H1 (cell line): Measurements from ENCODE around the gene GAN. TPM values are rescaled to one million over a fixed set of nuclear protein-coding genes. Genes with fewer than 3 reads are reported as not detected.

Experiments
- CTCF ChIA-PET: fragments of 300-600 bp; sonication (Branson Sonifier 250); formaldehyde crosslinking; loops from one replicate; lab custom pipeline; 2021; ENCODE audit not compliant: partially characterized antibody; lab: Charles Lee
- POLR2A ChIA-PET: fragments of 300-600 bp; sonication (Branson Sonifier 250); formaldehyde crosslinking; loops from one replicate; lab custom pipeline; 2021; ENCODE audit warnings: inconsistent platforms; ENCODE audit not compliant: partially characterized antibody; lab: Charles Lee
- DNase-seq, 2 experiments: peaks; one replicate each; pipeline versions ENCODE4 v3.0.0 to v3.0.0-alpha.2; 2010 to 2022; ENCODE audit warnings: low spot score in 2 of 2, low read depth in 1 of 2, mixed read lengths in 1 of 2
- FAIRE-seq: peaks from 2 replicates; lab custom pipeline; 2011; peaks lifted over from hg19 to GRCh38; lab: Jason Lieb, UNC
- H2AFZ ChIP-seq: 2 replicates; pipeline ENCODE4 v1.8.1; 2012; ENCODE audit warnings: low read length, inconsistent platforms
- H2AK5ac ChIP-seq: 2 replicates; pipeline ENCODE4 v1.6.1; 2013; ENCODE audit warnings: low read depth, low read length
- H2BK120ac ChIP-seq: replicated peaks from 2 replicates; pipeline ENCODE3; 2013; ENCODE audit warnings: low read depth, low read length, inconsistent platforms
- H2BK12ac ChIP-seq: 2 replicates; pipeline ENCODE4 v1.6.1; 2013; ENCODE audit warnings: low read depth, low read length
- H2BK15ac ChIP-seq: 2 replicates; pipeline ENCODE4 v1.6.1; 2013; ENCODE audit warnings: low read length
- H2BK20ac ChIP-seq: 2 replicates; pipeline ENCODE4 v1.6.1; 2013; ENCODE audit warnings: low read length
- H2BK5ac ChIP-seq: 2 replicates; pipeline ENCODE4 v1.6.1; 2013; ENCODE audit warnings: low read depth, low read length
- H3K14ac ChIP-seq: 2 replicates; pipeline ENCODE4 v1.6.1; 2013; ENCODE audit warnings: inconsistent platforms; ENCODE audit not compliant: insufficient read length
- H3K18ac ChIP-seq: 2 replicates; pipeline ENCODE4 v1.6.1; 2013; ENCODE audit warnings: low read length; ENCODE audit errors: extremely low read depth
- H3K23ac ChIP-seq: 2 replicates; pipeline ENCODE4 v1.6.1; 2013; ENCODE audit warnings: inconsistent platforms; ENCODE audit not compliant: insufficient read length
- H3K23me2 ChIP-seq: 2 replicates; pipeline ENCODE4 v1.6.1; 2013; ENCODE audit warnings: low read depth, low read length
- H3K27ac ChIP-seq: 2 replicates; pipeline ENCODE4 v1.6.1; 2011; ENCODE audit warnings: low read depth, low read length, inconsistent platforms
- H3K27me3 ChIP-seq, 4 experiments: replicated peaks in 1 of 4; 1 replicate in 1 of 4; 2 replicates in 3 of 4; pipeline versions ENCODE4 v1.6.1 to v1.8.1; 2011 to 2013; ENCODE audit warnings: low read length in 3 of 4, mild to moderate bottlenecking in 3 of 4, inconsistent platforms in 2 of 4, mixed read lengths in 2 of 4, moderate library complexity in 1 of 4; ENCODE audit not compliant: control insufficient read depth in 3 of 4, insufficient read depth in 3 of 4; ENCODE audit errors: extremely low read depth in 1 of 4
- H3K36me3 ChIP-seq, 4 experiments: 2 replicates each; pipeline versions ENCODE4 v1.6.1 to v1.8.1; 2011 to 2013; ENCODE audit warnings: mild to moderate bottlenecking in 4 of 4, low read length in 3 of 4, moderate library complexity in 2 of 4, control low read depth in 1 of 4, inconsistent platforms in 1 of 4; ENCODE audit not compliant: insufficient read depth in 4 of 4, control insufficient read depth in 2 of 4
- H3K4ac ChIP-seq: replicated peaks from 2 replicates; pipeline ENCODE3; 2013; ENCODE audit warnings: low read length, low read depth, mixed read lengths, inconsistent platforms; ENCODE audit not compliant: insufficient read length
- H3K4me1 ChIP-seq, 4 experiments: replicated peaks in 1 of 4; 1 replicate in 1 of 4; 2 replicates in 3 of 4; pipeline versions ENCODE4 v1.6.1 to v1.8.1; 2011 to 2013; ENCODE audit warnings: low read length in 3 of 4, inconsistent platforms in 2 of 4, mixed read lengths in 1 of 4; ENCODE audit not compliant: insufficient read depth in 4 of 4, control insufficient read depth in 3 of 4
- H3K4me2 ChIP-seq, 2 experiments: 2 replicates each; pipeline versions ENCODE4 v1.6.1 to v1.8.1; 2011 to 2013; ENCODE audit warnings: low read depth in 2 of 2, low read length in 2 of 2, control low read depth in 1 of 2, inconsistent platforms in 1 of 2, mild to moderate bottlenecking in 1 of 2; ENCODE audit not compliant: insufficient read depth in 1 of 2
- H3K4me3 ChIP-seq, 4 experiments: fragments of 200-600, 300-600 bp in 1 of 4; sonication (generic), shearing (Covaris generic), sonication (Bioruptor Twin) in 1 of 4; 2 replicates each; pipeline versions ENCODE4 v1.5.1 to v1.8.1; 2011 to 2016; ENCODE audit warnings: low read length in 4 of 4, low read depth in 3 of 4, control low read depth in 2 of 4, inconsistent platforms in 2 of 4, mild to moderate bottlenecking in 2 of 4, mixed read lengths in 1 of 4, moderate library complexity in 1 of 4; ENCODE audit not compliant: insufficient read depth in 2 of 4; ENCODE audit errors: extremely low read depth in 1 of 4
- H3K56ac ChIP-seq: replicated peaks from 2 replicates; pipeline ENCODE3; 2013; ENCODE audit warnings: low read depth, mild to moderate bottlenecking, mixed read lengths, low read length, inconsistent platforms; ENCODE audit not compliant: insufficient read length
- H3K79me1 ChIP-seq: 2 replicates; pipeline ENCODE4 v1.6.1; 2013; ENCODE audit warnings: low read depth, low read length, control low read depth
- H3K79me2 ChIP-seq, 2 experiments: 2 replicates each; pipeline versions ENCODE4 v1.6.1 to v1.8.1; 2012 to 2013; ENCODE audit warnings: low read length in 2 of 2, mild to moderate bottlenecking in 2 of 2, inconsistent platforms in 1 of 2; ENCODE audit not compliant: insufficient read depth in 2 of 2, control insufficient read depth in 1 of 2
- H3K9ac ChIP-seq, 4 experiments: replicated peaks in 1 of 4; 1 replicate in 1 of 4; 2 replicates in 3 of 4; pipeline versions ENCODE4 v1.6.1 to v1.8.1; 2011 to 2013; ENCODE audit warnings: low read depth in 3 of 4, low read length in 3 of 4, control low read depth in 2 of 4, mild to moderate bottlenecking in 2 of 4, moderate library complexity in 2 of 4, inconsistent platforms in 1 of 4; ENCODE audit errors: extremely low read depth in 1 of 4
- H3K9me3 ChIP-seq, 2 experiments: 2 replicates each; pipeline versions ENCODE4 v1.6.1 to v1.8.1; 2012 to 2013; ENCODE audit warnings: mild to moderate bottlenecking in 2 of 2, moderate library complexity in 2 of 2, control low read depth in 1 of 2, inconsistent platforms in 1 of 2, low read depth in 1 of 2, low read length in 1 of 2, mixed read lengths in 1 of 2; ENCODE audit not compliant: insufficient read depth in 2 of 2
- H4K20me1 ChIP-seq, 2 experiments: replicated peaks in 1 of 2; 2 replicates each; pipeline versions ENCODE3 to v1.8.1; 2011 to 2013; ENCODE audit warnings: inconsistent platforms in 2 of 2, low read length in 2 of 2, mild to moderate bottlenecking in 1 of 2; ENCODE audit not compliant: insufficient read depth in 2 of 2, control insufficient read depth in 1 of 2
- H4K5ac ChIP-seq: 2 replicates; pipeline ENCODE4 v1.6.1; 2013; ENCODE audit warnings: low read length, low read depth, mixed read lengths, inconsistent platforms; ENCODE audit not compliant: insufficient read length
- H4K8ac ChIP-seq: 2 replicates; pipeline ENCODE4 v1.8.0; 2013; ENCODE audit warnings: mild to moderate bottlenecking, moderate library complexity, low read length, inconsistent platforms; ENCODE audit not compliant: insufficient read depth; ENCODE audit errors: extremely low read depth
- H4K91ac ChIP-seq: replicated peaks from 2 replicates; pipeline ENCODE3; 2013; ENCODE audit warnings: low read length, mixed read lengths, inconsistent platforms; ENCODE audit not compliant: insufficient read length
- ASH2L ChIP-seq: fragments of 200-600, 300-600 bp; sonication (generic); IDR thresholded peaks from one replicate; pipeline ENCODE4 v1.7.1; 2017; ENCODE audit warnings: low read length
- BRCA1 ChIP-seq: IDR thresholded peaks from 2 replicates; pipeline ENCODE4 v1.6.1; 2012; ENCODE audit warnings: low read depth, low read length, improper control_type of control experiment
- CBX8 ChIP-seq: fragments of 300-800, 300-1000 bp; sonication (generic); IDR thresholded peaks from 2 replicates; pipeline ENCODE4 v1.7.1; 2016; ENCODE audit warnings: low read depth, low read length, borderline replicate concordance
- CHD2 ChIP-seq: IDR thresholded peaks from 2 replicates; pipeline ENCODE4 v1.6.1; 2012; ENCODE audit warnings: low read length, improper control_type of control experiment
- CREB1 ChIP-seq: IDR thresholded peaks from 2 replicates; pipeline ENCODE4 v1.6.1; 2012; ENCODE audit warnings: inconsistent platforms
- CTBP2 ChIP-seq: IDR thresholded peaks from 2 replicates; pipeline ENCODE4 v1.7.0; 2011; ENCODE audit warnings: borderline replicate concordance, mild to moderate bottlenecking, moderate library complexity, mixed read lengths, low read length; ENCODE audit not compliant: insufficient read depth, insufficient read length
- HDAC2 ChIP-seq, 2 experiments: fragments of 300-600 bp in 1 of 2; sonication (generic) in 1 of 2; IDR thresholded peaks; 2 replicates each; pipeline ENCODE4 v1.6.1; 2011 to 2012; ENCODE audit warnings: low read depth in 2 of 2, low read length in 2 of 2, mild to moderate bottlenecking in 2 of 2, moderate library complexity in 2 of 2, borderline replicate concordance in 1 of 2, inconsistent platforms in 1 of 2
- JUND ChIP-seq: IDR thresholded peaks from 2 replicates; pipeline ENCODE4 v1.6.1; 2011; ENCODE audit warnings: mild to moderate bottlenecking, improper control_type of control experiment, low read length
- MAFK ChIP-seq: IDR thresholded peaks from 2 replicates; pipeline ENCODE4 v1.6.1; 2012; ENCODE audit warnings: low read depth, mild to moderate bottlenecking, improper control_type of control experiment, low read length
- NRF1 ChIP-seq: IDR thresholded peaks from 2 replicates; pipeline ENCODE4 v1.6.1; 2011; ENCODE audit warnings: mild to moderate bottlenecking, low read depth, low read length, improper control_type of control experiment
- SAP30 ChIP-seq: fragments of 300-600 bp; sonication (generic); IDR thresholded peaks from 2 replicates; pipeline ENCODE4 v1.7.1; 2012; ENCODE audit warnings: low read length, moderate library complexity, mild to moderate bottlenecking, inconsistent platforms; ENCODE audit not compliant: insufficient read depth, insufficient replicate concordance
- SP1 ChIP-seq: IDR thresholded peaks from 2 replicates; pipeline ENCODE4 v1.6.1; 2011; ENCODE audit warnings: low read depth, low read length
- WGBS, 2 experiments: shearing (Covaris generic) in 1 of 2; methylation state at CpG; one replicate each; pipeline versions ENCODE4 v1.1.6 to v1.1.7; 2013 to 2015; ENCODE audit warnings: low lambda C conversion rate in 2 of 2, mixed read lengths in 2 of 2, inconsistent platforms in 1 of 2, low coverage in 1 of 2, missing lambda C conversion rate in 1 of 2; ENCODE audit not compliant: insufficient replicate concordance in 2 of 2, insufficient coverage in 1 of 2, insufficient read length in 1 of 2; ENCODE audit errors: extremely low coverage in 1 of 2, missing lambda C conversion rate in 1 of 2; 5-methylcytosine and 5-hydroxymethylcytosine counted together
- polyA plus RNA-seq, 7 experiments: library from polyadenylated mRNA; depleted of rRNA in 3 of 7; stranded (reverse) in 5 of 7; unstranded in 2 of 7; fragments of >200 nt in 5 of 7; fragments of 200-250 nt in 2 of 7; gene quantifications; 1 replicate in 5 of 7; 2 replicates in 1 of 7; 4 replicates in 1 of 7; pipeline versions ENCODE4 v1.2.1 to v1.2.3, GENCODE V29; 2011 to 2013; ENCODE audit warnings: missing spikeins in 2 of 7, mixed read lengths in 2 of 7
- total RNA-seq: library from RNA; stranded (reverse); fragmentation: NEBNext Ultra II Directional; extraction: Animal tissue kit (Norgen Biotek cat#: 25700); gene quantifications from 2 replicates; pipeline ENCODE4 v1.2.1, GENCODE V29; 2021

GAN gene
- total and polyA plus RNA-seq, 2 of the 8 experiments (the other 6 are each of a cell fraction or from before 2014, with no cell fraction given), result 4.5 to 23.9 TPM

DNA sequence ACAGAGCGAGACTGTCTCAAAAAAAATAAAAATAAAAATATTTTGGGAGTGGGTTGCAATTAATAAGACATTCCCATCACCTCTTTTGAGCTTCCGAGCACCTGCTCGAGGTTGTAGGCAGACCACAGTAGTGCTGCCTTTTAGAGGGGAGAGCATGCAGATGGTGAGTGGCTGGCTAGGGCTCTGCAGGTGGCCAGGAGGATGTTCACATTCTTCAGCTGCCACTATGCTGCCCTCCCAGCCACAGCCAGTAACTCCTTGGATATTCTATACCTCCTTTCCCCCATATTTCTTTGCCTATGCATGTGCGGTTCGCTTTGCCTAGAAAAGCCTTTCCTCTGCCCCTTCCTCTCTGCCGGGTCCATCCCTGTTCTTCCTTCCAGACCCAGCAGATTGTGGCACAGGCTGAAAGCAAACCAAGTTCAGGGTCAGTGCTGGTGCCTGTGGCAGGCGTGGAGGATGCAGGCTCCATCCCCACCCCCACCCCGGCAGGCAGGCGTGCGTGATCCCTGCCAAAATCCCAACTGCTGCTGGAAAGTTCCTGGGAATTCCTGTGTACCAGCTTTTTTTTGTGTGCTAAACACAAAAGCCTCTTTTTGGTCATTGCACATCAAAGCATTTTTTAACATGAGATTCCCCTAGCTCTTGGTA, 96.0 kb downstream of the GAN start:
- no peak overlapping the region for H3K27ac ChIP-seq
- peak overlapping the region; percentile 42; the same call in 1 of the 2 replicates for H3K18ac ChIP-seq
- 0 out of 2 replicates have a peak overlapping the region, but pooled peaks have one; percentile 49 for H2BK5ac ChIP-seq
- no peak overlapping the region for H2AK5ac ChIP-seq
- H4K8ac ChIP-seq, result no peak overlapping the region
- no peaks in the 10 kb centered on the region for H3K79me1 ChIP-seq
- no peaks in the 10 kb centered on the region for H3K79me2 ChIP-seq
- FAIRE-seq (no peak), DNase-seq (no peak)
- CTCF ChIA-PET, result interaction anchor here (0.9 to 1.9 kb wide), 8 partner anchors 16 to 319 kb away, joined by 3 to 6 read pairs (median 3); no protein-coding TSS in a partner anchor
- POLR2A ChIA-PET, result interaction anchor here (0.7 to 2.2 kb wide), 2 partner anchors 187 to 319 kb away, joined by 4 to 7 read pairs; no protein-coding TSS in a partner anchor
- H3K14ac ChIP-seq, result no peak overlapping the region
- H2BK15ac ChIP-seq, result peak overlapping the region; percentile 19; the same call in 1 of the 2 replicates
- no peaks in the 10 kb centered on the region for H3K27me3 ChIP-seq
- no peak overlapping the region; a peak in 2 of 7 replicates for H3K9ac ChIP-seq
- H2AFZ ChIP-seq, result 0 out of 2 replicates have a peak overlapping the region, but pooled peaks have one; percentile 1
- H2BK12ac ChIP-seq, result peak overlapping the region; percentile 87; the same call in 1 of the 2 replicates
- peak overlapping the region; percentile 53 for H4K91ac ChIP-seq
- peaks cover 1% of the 10 kb centered on the region; the same call in 1 of the 2 replicates for H3K23me2 ChIP-seq
- peak overlapping the region; percentile 33 to 61; a peak in 3 of 4 replicates for H3K4me2 ChIP-seq
- 64% methylated on average over 7 of the region's 10 CpGs; no CpG with 5 or more reads in 1 of the 2 experiments for WGBS, 2 experiments
- H3K23ac ChIP-seq, result no peak overlapping the region
- no peak overlapping the region for H2BK120ac ChIP-seq
- no peaks in the 10 kb centered on the region for H3K9me3 ChIP-seq
- H4K5ac ChIP-seq, result no peak overlapping the region
- H4K20me1 ChIP-seq, result no peaks in the 10 kb centered on the region
- no peak overlapping the region for H3K4ac ChIP-seq
- peaks cover 0 to 13% (median 5%) of the 10 kb centered on the region in 4 experiments; a peak in 6 of 7 replicates for H3K4me1 ChIP-seq
- peak overlapping the region; percentile 61; the same call in 1 of the 2 replicates for H2BK20ac ChIP-seq
- H3K4me3 ChIP-seq, result peak overlapping the region in 1 of 4 experiments; percentile 14; a peak in 1 of 8 replicates
- no peak overlapping the region for H3K56ac ChIP-seq
- no peaks in the 10 kb centered on the region for H3K36me3 ChIP-seq
- TF ChIP-seq JUND, result no peak
- TF ChIP-seq CBX8, result no peak
- TF ChIP-seq ASH2L, result peak; percentile 76
- 0 out of 2 replicates have a peak, but pooled peaks have one; percentile 37 for TF ChIP-seq SP1
- no peak for TF ChIP-seq CTBP2
- no peak for TF ChIP-seq NRF1
- no peak for TF ChIP-seq SAP30
- no peak for TF ChIP-seq BRCA1
- TF ChIP-seq MAFK, result no peak
- no peak for TF ChIP-seq CREB1
- no peak for TF ChIP-seq CHD2
- no peak for TF ChIP-seq HDAC2 (IDR thresholded peaks at IDR 0.05; ENCODE audit: borderline replicate concordance in 1 of 2, low read depth in 2 of 2, low read length in 2 of 2)
